Gastroesophageal sphincter (tissue), 3 donors: ENCODE data around the gene GIPC3.

ENCODE experiments used
- CTCF ChIP-seq, 4 experiments: fragments of 200-600 bp in 2 of 4; fragments of 450-650 bp in 2 of 4; sonication (generic) in 1 of 4; IDR thresholded peaks; one replicate each; pipeline ENCODE4 v1.5.1; 2017 to 2019; ENCODE audit warnings: antibody characterized with exemption in 4 of 4, mild to moderate bottlenecking in 2 of 4, moderate library complexity in 2 of 4
- POLR2AphosphoS5 ChIP-seq: sonication (generic); formaldehyde crosslinking; IDR thresholded peaks from one replicate; pipeline ENCODE4 v1.6.1; 2017; ENCODE audit warnings: antibody characterized with exemption

GRCh38 chr19:3575949-3576673, 9.2 kb upstream of the GIPC3 start:
- TF ChIP-seq POLR2AphosphoS5 (no peak), CTCF (IDR thresholded peaks at IDR 0.05) (no peak)
